Hepatocyte (in vitro differentiated cells): ENCODE data around the gene CASQ1. TPM values are rescaled to one million over a fixed set of nuclear protein-coding genes. Genes with fewer than 3 reads are reported as not detected.

Experiments used
- DNase-seq: peaks from one replicate; pipeline ENCODE4 v3.0.0-alpha.2; 2016; ENCODE audit warnings: low spot score
- H2AFZ ChIP-seq: fragments of 200-600 bp; sonication (generic); 2 replicates; pipeline ENCODE4 v1.6.0; 2016; ENCODE audit warnings: antibody characterized with exemption, mild to moderate bottlenecking
- H3K27ac ChIP-seq: fragments of 200-600 bp; sonication (generic); 2 replicates; pipeline ENCODE4 v1.5.1; 2016; ENCODE audit warnings: mild to moderate bottlenecking
- H3K27me3 ChIP-seq: fragments of 200-600 bp; sonication (generic); 2 replicates; pipeline ENCODE4 v1.6.1; 2016
- H3K36me3 ChIP-seq: fragments of 200-600 bp; sonication (generic); replicated peaks from 2 replicates; pipeline ENCODE4 v1.5.1; 2016; ENCODE audit warnings: low read depth; ENCODE audit not compliant: insufficient read depth
- H3K4me1 ChIP-seq: fragments of 200-600 bp; sonication (generic); 2 replicates; pipeline ENCODE4 v1.5.1; 2016; ENCODE audit warnings: mild to moderate bottlenecking, moderate library complexity; ENCODE audit not compliant: insufficient read depth
- H3K4me2 ChIP-seq: fragments of 200-600 bp; sonication (generic); 2 replicates; pipeline ENCODE4 v1.6.0; 2016
- H3K4me3 ChIP-seq: fragments of 200-600 bp; sonication (generic); 2 replicates; pipeline ENCODE4 v1.5.1; 2016; ENCODE audit warnings: mild to moderate bottlenecking
- H3K79me2 ChIP-seq: fragments of 200-600 bp; sonication (generic); 2 replicates; pipeline ENCODE4 v1.6.0; 2017; ENCODE audit warnings: mild to moderate bottlenecking
- H3K9me2 ChIP-seq: fragments of 200-600 bp; sonication (generic); replicated peaks from 2 replicates; pipeline ENCODE4 v1.6.0; 2017; ENCODE audit warnings: mild to moderate bottlenecking; ENCODE audit not compliant: insufficient read depth
- H3K9me3 ChIP-seq: fragments of 200-600 bp; sonication (generic); 2 replicates; pipeline ENCODE4 v1.5.1; 2016; ENCODE audit warnings: low read depth, mild to moderate bottlenecking
- H4K20me1 ChIP-seq: fragments of 200-600 bp; sonication (generic); 2 replicates; pipeline ENCODE4 v1.6.0; 2016; ENCODE audit warnings: mild to moderate bottlenecking; ENCODE audit not compliant: insufficient read depth, poor library complexity, severe bottlenecking
- CTCF ChIP-seq: fragments of 200-600 bp; sonication (generic); IDR thresholded peaks from 2 replicates; pipeline ENCODE4 v1.5.1; 2016; ENCODE audit warnings: antibody characterized with exemption, mild to moderate bottlenecking; ENCODE audit not compliant: poor library complexity
- EZH2 ChIP-seq: fragments of 200-600 bp; sonication (generic); IDR thresholded peaks from 2 replicates; pipeline ENCODE4 v1.6.1; 2016; ENCODE audit warnings: antibody characterized with exemption, mild to moderate bottlenecking, borderline replicate concordance
- EZH2phosphoT487 ChIP-seq: fragments of 200-600 bp; sonication (generic); IDR thresholded peaks from one replicate; pipeline ENCODE4 v1.6.1; 2018; ENCODE audit warnings: antibody characterized with exemption, mild to moderate bottlenecking, low read depth, moderate library complexity; ENCODE audit not compliant: unreplicated experiment, severe bottlenecking
- WGBS: methylation state at CpG from one replicate; pipeline ENCODE4 v1.1.6; 2016; ENCODE audit warnings: low lambda C conversion rate; ENCODE audit errors: missing lambda C conversion rate; 5-methylcytosine and 5-hydroxymethylcytosine counted together
- polyA plus RNA-seq: library from polyadenylated mRNA; unstranded; fragments of >200 nt; fragmentation: Nextera tagmentation; extraction: Ambion mirVana; gene quantifications from 2 replicates; pipeline ENCODE4 v1.2.1, GENCODE V29; 2016
- total RNA-seq: library from RNA; depleted of rRNA; stranded (reverse); fragments of >200 nt; gene quantifications from 2 replicates; pipeline ENCODE4 v1.2.3, GENCODE V29; 2014

CASQ1 gene
- total and polyA plus RNA-seq, 2 experiments from 2014 or later: 0.51 TPM; not detected in 1

DNA sequence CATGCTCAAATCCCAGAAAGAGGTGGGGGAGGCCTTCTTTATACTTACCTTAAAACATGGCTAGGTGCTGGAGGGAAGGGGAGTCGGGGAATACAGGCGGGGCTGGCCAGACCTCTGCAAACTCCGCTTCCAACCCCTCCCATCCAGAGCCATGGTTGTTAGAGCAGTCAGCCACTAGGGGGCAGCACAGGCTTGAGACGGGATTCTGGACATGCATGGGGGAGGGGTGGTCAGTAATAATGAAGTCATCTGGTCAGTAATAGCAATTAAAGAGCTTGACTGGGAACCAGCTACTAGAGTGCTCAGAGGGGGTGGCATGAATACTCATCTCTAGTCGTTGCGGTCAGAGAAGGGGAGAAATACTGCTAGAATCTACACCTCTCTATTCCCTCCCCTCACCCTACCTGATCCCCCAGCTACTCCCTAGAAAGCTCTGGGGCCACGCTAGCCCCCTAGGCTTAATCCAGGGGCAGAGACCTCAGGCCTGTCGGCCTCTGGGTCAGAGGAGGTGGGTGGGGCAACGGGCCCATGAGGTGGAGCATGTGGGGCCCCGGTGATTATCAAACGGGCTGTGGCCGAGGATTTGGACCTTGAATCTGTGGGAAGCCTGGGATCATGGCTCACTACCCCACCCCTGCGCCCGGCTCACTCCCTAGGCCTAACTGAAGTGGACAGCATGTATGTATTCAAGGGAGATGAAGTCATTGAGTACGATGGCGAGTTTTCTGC, 2.9 kb downstream of the CASQ1 start:
- H3K36me3 ChIP-seq: no peaks in the 10 kb centered on the region
- no peaks in the 10 kb centered on the region for H3K27me3 ChIP-seq
- H4K20me1 ChIP-seq: no peaks in the 10 kb centered on the region
- no peaks in the 10 kb centered on the region for H3K9me3 ChIP-seq
- no peak overlapping the region for H3K27ac ChIP-seq
- no peak for TF ChIP-seq EZH2phosphoT487
- TF ChIP-seq CTCF: peak; percentile 93
- peak overlapping the region; percentile 12 for H3K4me2 ChIP-seq
- WGBS: 30% methylated on average over 15 of the region's 16 CpGs
- H3K4me3 ChIP-seq: no peak overlapping the region
- no peaks in the 10 kb centered on the region for H3K79me2 ChIP-seq
- peaks cover 10% of the 10 kb centered on the region for H3K4me1 ChIP-seq
- H3K9me2 ChIP-seq: no peaks in the 10 kb centered on the region
- peak overlapping the region; percentile 7 for H2AFZ ChIP-seq
- peak; percentile 94 for DNase-seq

DNA sequence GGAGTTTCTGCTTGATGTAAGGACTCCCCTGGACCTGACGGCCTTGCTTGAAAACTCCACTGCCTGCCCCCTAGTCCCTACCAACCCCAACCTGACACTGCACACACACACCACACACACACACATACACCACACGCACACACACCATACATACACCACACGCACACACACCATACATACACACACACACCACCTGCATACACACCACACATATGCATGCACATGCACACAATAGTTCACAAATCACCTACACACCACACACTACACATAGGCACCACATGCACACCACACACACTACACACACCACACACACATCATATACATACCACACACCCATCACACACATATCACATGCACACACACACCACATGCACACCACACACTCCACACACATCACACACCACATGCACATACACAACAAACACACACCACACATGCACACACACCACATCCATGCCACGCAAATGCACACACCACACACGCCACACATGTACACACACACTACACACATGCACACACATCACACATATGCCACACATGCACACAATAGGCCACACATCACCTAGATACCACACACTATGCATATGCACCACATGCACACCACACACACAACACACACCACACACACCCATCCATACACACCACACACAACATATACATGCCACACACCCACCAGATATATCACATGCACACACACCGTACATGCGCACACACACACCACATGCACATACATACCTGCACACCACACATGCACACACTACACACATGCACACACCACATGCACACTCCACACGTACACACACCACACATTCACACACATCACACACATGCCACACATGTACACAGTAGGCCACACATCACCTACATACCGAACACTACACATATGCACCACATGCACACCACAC, 3.7 kb downstream of the CASQ1 start:
- no peak for TF ChIP-seq EZH2phosphoT487
- no peak for TF ChIP-seq EZH2
- TF ChIP-seq CTCF: no peak
- H3K9me3 ChIP-seq: no peaks in the 10 kb centered on the region
- 79% methylated on average over 9 of the region's 9 CpGs for WGBS
- no peaks in the 10 kb centered on the region for H3K27me3 ChIP-seq
- no peak for DNase-seq
- H3K27ac ChIP-seq: no peak overlapping the region
- no peaks in the 10 kb centered on the region for H3K36me3 ChIP-seq
- no peaks in the 10 kb centered on the region for H4K20me1 ChIP-seq
- H3K79me2 ChIP-seq: no peaks in the 10 kb centered on the region
- no peak overlapping the region for H3K4me2 ChIP-seq
- H2AFZ ChIP-seq: no peak overlapping the region
- no peaks in the 10 kb centered on the region for H3K9me2 ChIP-seq
- peaks cover 10% of the 10 kb centered on the region for H3K4me1 ChIP-seq
- H3K4me3 ChIP-seq: no peak overlapping the region

DNA sequence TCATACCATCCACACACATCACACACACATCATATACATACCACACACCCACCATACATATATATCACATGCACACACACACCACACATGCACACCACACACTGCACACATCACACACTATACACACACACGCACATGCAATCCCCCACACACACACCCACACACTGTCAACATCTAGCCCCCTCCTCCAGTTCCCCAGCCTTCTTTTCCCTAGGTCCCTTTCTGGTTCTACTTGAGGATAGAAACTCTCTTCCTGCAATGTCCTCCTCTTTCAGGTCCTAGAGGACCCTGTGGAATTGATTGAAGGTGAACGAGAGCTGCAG, 4.3 kb downstream of the CASQ1 start:
- no peak for TF ChIP-seq EZH2phosphoT487
- Histone ChIP-seq H3K27ac (no peak overlapping the region), H3K9me3 (no peaks in the 10 kb centered on the region), H3K36me3 (no peaks in the 10 kb centered on the region), H2AFZ (no peak overlapping the region), H3K4me3 (no peak overlapping the region), H4K20me1 (no peaks in the 10 kb centered on the region), H3K9me2 (no peaks in the 10 kb centered on the region), H3K4me2 (no peak overlapping the region), H3K27me3 (no peaks in the 10 kb centered on the region), H3K4me1 (peaks cover 10% of the 10 kb centered on the region), H3K79me2 (no peaks in the 10 kb centered on the region)
- WGBS: 74% methylated on average over 2 of the region's 2 CpGs
- no peak for DNase-seq

DNA sequence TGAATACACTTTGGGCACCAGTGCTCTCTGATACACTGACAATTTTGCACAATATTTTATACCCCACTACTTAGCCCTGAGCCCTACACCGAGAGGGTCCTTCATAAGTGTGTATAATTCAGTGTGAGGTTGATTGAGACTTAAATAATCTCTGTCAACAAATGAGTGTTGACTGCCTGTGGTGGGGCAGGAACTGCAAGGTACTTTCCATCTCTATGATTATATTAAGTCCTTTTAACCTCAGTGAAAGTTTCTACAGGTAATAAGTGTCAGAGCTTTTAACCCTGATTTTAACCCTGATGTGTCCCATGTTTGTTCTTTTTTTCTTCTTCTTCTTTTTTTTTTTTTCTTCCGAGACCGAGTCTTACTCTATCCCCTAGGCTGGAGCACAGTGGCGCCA, 5.8 kb downstream of the CASQ1 start:
- Histone ChIP-seq H3K36me3 (no peaks in the 10 kb centered on the region), H3K4me1 (peaks cover 4% of the 10 kb centered on the region), H3K4me2 (no peak overlapping the region), H3K4me3 (no peak overlapping the region), H2AFZ (no peak overlapping the region), H4K20me1 (no peaks in the 10 kb centered on the region), H3K27ac (no peak overlapping the region), H3K27me3 (no peaks in the 10 kb centered on the region), H3K79me2 (no peaks in the 10 kb centered on the region), H3K9me3 (no peaks in the 10 kb centered on the region), H3K9me2 (no peaks in the 10 kb centered on the region)
- 83% methylated on average over 4 of the region's 4 CpGs for WGBS
- no peak for TF ChIP-seq EZH2
- TF ChIP-seq CTCF: no peak
- no peak for TF ChIP-seq EZH2phosphoT487
- no peak for DNase-seq
